NCI-H2171 treated with DMSO at 0.1 percent for 48 hours (cell line): ENCODE data around the gene SLC25A25.

Source experiments
- DNase-seq: peaks from one replicate; lab custom pipeline; 2025; lab: John Stamatoyannopoulos, UW

Gene SLC25A25

GRCh38 chr9:128145536-128145935, 77.5 kb downstream of the SLC25A25 start:
- DNase-seq, result no peak

DNA sequence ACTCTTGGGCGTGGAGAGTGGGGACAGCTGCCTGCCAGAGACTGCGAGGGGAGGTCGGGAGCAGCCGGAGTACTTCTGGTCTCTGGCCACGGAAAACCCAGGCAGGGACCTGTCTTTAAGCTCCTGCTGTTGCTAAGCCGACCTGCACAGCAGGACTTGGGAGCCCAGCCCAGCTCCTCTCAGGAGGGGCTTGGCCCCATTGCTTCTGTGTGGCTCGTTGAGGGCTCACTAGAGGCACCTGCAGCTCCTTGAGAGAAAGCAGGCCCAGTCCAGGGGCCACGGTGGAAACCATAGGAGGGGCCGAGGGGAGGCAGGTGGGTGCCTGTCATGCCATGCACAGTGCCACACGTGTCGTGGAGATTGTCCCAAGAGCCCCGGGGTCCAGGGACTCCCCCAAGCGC, 77.9 kb downstream of the SLC25A25 start:
- DNase-seq, result no peak

GRCh38 chr9:128146591-128147120, 78.6 kb downstream of the SLC25A25 start:
- DNase-seq, result no peak

DNA sequence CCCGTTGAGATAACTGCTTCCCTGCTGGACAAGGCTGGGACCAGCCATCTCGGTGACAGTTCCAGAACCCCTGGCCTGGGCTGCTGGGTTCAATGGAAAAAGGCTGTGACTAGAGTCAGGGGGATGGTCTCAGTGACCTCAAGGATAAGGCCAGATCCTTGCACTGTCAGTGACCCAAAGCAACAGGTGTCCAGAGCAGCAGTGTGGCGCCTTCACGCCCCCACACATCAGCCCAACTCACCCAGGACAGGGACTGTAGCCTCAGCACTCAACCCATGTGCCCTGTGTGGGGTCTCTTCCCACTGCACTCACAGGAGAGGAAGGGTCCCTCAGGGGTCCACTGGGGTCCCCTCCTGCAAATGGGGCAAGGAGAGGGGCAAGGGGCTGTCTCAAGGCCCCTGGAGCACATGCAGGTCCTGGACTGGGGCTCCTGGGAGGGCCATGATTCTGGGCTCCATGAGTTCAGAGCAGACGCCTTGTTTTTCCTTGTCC, 80.5 kb downstream of the SLC25A25 start:
- DNase-seq, result no peak

GRCh38 chr9:128149001-128149701, 81.1 kb downstream of the SLC25A25 start, which contains the start of gene LCN2:
Gene LCN2, plus strand, starts transcription at chr9:128149453. Its CDS starts 73 bp downstream, at chr9:128149526.
- DNase-seq, result no peak

DNA sequence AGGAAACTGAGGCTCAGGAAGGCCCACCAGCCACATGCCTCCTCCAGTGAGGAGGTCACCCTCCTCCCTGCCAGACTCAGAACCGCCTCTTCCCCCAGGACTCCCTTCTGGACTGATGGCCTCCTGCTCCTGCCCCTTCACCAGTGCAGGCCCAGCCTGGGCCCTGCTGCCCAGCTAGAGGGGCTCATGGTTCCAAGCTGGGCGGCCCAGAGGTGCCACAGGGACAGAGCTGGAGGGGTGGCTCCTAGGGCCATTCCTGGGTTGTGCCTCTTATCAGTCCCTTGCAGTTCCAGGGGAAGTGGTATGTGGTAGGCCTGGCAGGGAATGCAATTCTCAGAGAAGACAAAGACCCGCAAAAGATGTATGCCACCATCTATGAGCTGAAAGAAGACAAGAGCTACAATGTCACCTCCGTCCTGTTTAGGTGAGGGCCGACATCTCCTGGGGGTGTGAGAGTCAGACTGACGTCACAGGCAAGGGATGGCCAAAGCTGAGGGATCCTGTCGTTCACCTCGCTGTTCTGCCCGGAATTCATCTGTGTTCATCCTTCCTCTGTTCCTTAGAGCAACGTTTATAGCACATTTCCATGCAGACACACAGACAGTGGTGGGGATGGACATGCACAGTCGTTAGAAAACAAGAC, 82.0 kb downstream of the SLC25A25 start:
- DNase-seq, result no peak

GRCh38 chr9:128150594-128151308, 82.7 kb downstream of the SLC25A25 start:
- DNase-seq, result no peak

- DNase-seq, result no peak
These were observed 83.5 kb downstream of the SLC25A25 start for GRCh38 chr9:128151309-128152132.

GRCh38 chr9:128152133-128153059, 84.4 kb downstream of the SLC25A25 start:
- no peak for DNase-seq

GRCh38 chr9:128153060-128153946, 85.3 kb downstream of the SLC25A25 start:
- DNase-seq, result no peak

GRCh38 chr9:128153947-128154695, 86.1 kb downstream of the SLC25A25 start:
- DNase-seq, result no peak

DNA sequence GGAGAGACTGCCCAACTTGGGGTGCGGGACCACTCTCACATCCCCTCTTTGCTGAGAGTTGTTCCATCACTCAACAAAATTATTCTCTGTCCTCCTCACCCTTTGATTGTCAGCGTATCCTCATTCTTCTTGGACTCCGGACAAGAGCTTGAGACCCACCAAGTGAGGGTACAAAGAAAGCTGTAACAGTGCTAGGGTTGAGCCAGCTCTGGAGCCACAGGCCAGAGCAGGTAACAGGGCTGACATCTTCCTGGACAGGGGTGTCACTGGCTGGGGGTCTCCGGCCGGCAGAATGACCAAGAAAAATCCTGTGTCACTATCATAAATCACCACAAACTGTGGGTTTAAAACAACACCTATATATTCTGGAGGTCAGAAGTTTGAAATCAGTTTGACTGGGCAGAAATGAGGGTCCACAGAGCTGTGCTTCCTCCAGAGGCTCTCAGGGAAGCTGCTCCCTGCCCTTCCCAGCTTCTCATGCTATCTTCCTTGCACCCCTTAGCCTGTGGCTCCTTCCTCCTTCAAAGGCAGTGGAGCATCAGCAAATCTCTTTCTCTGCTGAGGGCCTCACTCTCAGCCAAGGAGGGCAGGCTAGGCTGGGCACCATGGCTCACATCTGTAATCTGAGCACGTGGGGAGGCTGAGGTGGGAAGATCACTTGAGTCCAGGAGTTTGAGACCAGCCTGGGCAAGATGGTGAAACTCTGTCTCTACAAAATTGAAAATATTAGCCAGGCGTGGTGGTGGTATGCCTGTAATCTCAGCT, 87.9 kb downstream of the SLC25A25 start:
- no peak for DNase-seq
